ENCODE measurements around the gene FAM120A.
A peak's percentile ranks its signal among the peaks of the same experiment; 100 is the strongest.

The FAM120A gene

DNA sequence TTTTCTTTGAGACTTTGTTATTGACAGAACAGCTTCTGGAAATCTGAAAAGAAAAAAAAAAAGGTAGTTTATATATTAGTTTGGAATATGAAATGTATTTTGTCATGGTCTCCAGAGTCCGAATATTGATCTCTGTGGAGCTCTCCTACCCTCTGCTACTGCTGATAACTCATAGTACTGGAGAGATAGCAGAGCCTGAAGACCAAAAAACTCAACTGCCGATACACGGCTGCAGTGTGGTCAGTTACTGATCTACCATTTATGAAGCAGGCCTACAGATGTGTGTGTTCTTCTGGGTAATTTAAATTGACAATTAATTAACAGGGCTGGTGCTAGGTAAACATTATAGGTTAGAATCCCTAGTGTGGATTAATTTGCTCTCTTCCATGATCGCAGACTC, 3.8 kb upstream of the FAM120A start:
- DNase-seq: no peak

DNA sequence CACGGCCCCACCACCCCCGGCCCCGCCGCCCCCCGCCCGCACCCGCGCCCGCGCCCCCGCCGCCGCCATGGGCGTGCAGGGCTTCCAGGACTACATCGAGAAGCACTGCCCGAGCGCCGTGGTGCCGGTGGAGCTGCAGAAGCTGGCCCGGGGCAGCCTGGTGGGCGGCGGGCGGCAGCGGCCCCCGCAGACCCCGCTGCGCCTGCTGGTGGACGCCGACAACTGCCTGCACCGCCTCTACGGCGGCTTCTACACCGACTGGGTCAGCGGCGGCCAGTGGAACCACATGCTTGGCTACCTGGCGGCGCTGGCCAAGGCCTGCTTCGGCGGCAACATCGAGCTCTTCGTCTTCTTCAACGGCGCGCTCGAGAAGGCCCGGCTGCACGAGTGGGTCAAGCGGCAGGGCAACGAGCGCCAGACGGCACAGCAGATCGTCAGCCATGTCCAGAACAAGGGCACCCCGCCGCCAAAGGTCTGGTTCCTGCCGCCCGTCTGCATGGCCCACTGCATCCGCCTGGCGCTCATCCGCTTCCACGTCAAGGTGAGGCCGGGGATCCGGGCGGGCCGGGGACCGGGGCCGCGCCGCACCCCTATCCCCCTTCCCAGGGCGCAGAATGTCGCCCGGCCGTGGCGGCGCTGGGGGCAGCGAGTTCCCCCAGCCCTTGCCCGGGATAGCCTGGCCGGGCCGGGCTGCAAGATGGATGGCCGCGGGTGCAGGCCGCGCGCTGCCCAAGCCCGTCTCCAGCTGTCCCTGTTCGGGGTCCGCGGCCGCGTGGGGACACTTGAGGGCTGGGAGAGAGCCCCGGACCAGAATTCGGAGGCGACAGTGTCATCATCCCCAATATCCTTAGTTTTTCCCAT, 594 bp downstream of the FAM120A start:
- no peak for DNase-seq

DNA sequence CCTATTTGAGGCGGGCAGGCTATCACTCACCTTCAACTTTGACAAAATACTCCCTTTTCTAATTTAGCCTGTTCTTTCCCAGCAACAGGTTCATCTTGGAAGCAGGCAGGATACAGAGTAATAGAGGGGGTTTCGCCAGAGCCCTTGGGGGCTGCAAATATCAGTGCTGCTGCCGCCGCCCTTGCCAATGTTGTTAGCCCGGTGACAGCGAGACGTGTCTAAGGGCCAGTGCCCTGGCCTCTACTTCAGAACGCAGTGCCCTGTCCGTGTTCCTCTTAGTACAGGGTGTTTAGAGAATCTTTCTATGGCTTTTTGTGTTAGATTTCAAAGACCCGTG, 1.2 kb downstream of the FAM120A start:
- no peak for DNase-seq

DNA sequence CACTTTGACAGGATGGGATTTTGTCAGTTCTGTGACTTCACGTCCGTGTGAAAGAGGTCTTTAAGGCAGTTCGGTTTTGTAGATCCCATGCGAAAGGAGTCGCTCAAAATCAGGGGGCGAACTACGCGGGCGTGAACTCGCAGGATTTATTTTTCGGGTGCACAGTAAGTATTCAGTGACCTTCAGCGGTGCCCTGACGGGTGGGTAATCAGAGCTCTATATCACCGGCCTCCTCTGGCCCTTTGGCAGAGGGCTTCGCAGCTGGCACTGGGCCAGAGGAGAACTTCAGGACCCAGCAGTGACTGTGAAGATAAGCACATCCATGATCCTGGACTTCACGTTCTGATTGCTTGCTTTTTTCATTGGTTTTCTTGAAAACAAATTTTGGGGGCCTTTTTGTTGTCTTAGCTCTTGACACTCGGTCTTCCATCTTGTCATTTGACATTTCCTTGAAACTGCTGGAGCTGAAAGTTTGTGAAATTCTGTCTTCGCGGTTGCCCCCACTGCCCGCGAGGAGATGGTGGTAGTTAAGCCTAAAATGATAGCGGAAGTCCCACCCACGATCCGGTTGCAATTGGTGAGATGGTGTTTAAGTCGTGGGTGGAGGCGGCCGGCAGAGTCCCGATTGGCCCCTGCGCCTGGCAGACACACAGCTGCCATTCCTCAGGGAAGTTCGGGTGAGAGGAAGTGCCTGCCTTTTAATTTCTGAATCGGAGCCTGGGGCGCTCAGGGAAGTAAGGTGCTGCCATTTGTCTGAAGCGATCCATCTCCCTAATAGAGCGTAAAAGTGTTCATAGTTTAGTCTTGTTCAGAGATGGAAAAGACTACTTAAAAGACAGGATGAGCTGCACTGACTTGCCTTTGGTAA, 1.8 kb downstream of the FAM120A start, which contains the start of gene FAM120AOS:
FAM120AOS (minus strand) TSS at position 535 of the 868 bp plus-strand sequence. CDS start 872 bp downstream, outside the sequence.
- DNase-seq: peak; percentile 92

DNA sequence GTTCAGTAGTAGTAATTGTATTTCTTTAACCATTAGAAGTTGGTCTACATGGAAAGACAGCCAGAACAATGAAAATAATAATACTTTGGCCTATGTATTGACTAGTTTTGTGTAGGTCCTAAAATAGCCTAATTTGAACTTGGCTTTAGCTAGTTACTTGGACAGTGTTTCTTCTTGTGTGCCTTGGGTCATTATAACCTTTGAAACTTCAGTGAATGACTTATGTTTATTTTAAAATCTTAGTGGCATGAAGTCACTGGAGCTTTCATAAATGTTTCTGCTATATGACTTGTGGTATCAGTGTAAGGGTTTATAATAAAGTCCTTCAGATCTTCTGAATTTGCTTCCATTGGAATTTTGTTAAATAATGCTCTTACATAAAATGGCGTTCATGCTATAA, 4.5 kb downstream of the FAM120A start:
- DNase-seq: no peak

DNA sequence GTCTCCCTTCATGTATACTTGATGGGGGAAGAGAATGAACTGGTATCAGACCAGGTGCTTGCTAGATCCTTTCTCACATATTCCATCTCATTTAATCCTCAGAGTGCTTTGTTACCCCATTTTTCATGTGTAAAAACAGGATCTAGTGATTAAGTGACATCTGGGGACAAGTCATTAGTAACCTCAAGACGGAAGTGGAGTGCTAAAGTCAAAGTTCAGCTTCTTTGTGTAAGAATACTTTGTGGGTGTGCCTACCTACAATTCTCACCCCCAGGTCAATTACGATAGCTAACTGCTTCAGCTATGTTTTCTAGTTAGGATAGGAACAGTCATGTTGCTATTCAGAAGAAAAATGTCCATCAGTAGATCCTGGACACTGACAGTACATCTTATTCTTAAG, 5.0 kb downstream of the FAM120A start:
- DNase-seq: peak; percentile 40

DNA sequence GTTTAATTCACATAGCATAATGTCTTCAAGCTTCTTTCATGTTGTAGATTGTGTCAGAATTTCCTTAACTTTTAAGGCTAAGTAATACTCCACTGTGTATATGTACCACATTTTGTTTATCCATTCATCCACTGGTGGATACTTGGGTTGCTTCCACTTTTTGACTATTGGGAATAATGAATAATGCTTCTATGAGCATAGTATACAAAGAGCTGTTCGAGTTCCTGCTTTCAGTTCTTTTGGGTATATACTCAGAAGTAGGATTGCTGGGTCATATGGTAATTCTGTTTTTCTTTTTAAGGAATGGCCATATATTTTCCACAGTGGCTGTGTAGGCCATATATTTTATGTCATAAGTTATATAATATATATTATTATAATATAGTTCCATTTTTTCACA, 5.5 kb downstream of the FAM120A start:
- DNase-seq: no peak

DNA sequence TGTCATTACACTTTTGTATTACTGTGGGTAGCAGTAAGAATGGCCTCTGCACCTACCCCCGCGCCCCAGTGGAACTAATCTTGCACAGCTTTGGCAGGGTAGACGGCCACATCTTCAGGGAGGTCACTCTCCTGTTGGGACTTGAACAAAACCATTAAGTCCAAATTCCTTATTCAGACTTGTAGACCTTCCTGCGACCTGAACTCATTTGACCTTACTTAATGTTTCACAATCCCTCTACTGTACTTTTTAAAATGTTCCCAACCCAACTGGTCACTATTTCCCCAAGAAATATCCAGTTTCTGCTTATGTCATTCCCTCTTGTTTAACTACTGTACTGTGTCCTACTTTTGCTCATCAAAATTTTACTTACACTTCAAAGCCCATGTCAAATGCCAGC, 7.2 kb downstream of the FAM120A start:
- no peak for DNase-seq

DNA sequence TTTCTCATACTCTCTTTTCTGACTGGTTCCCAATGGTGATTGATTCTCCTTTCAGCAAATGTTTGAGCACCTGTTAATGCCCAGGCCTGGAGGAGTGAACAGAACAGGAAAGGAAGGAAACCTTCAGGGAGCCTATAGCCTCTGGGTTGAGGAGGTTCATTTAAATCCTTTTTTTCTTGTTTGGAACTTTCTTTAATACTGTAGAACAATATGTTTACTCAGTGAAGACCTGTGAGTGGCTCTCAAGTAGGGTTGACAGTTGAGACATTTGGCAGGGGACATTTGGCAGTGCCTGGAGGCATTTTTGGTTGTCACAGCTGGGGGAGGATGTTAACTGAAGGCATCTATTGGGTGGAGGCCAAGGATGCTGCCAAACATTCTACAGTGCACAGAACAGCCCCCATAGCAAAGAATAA, 8.0 kb downstream of the FAM120A start:
- no peak for DNase-seq

DNA sequence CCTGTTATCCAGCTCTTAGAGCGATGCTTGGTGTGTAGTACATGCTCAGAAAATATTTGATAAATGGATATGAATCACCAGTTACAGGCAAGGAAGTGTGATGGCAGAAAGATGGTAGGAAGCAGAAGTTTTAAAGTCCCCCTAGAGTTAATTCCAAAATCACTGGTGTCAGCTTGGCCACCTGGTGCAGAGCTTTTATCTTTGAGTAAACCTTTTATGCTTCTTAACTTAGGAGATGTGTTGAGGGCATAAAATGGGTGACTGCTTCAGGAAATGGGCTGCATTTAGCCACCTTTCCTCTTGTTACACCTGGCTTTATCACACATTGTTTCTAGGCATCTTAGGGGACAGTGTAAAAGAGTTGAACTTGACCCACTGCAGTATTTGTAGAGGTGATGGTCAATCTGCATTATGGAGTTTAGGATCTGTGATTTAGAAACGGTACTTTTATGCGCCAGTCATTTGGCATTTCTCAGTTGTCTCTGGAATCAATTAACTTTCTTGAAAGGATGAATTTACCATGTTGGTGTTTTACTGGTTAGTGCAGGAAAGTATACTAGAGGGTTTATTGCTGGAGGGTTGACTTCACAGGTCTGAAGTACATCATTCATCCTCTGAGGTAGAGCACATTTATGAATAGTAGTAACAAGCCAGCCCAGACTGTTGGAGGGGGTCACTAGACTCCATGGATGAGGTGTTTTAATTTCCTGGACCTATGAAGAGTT, 9.4 kb downstream of the FAM120A start:
- no peak for DNase-seq

DNA sequence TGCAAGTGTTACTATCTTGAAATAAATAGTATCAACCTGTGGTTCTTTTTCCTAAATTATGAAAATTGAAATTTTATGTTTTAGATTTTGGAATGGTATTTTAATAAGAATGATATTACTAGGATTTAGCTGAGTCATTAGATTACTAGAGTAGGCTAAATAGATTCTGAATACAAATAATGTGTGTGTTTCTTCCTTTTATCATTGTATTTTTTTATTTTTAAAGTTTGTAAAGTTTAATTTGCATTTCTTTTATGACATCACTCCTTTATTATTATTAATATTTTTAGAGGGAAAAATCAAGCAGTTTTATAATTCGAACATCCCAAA, 9.9 kb downstream of the FAM120A start:
- DNase-seq: no peak

DNA sequence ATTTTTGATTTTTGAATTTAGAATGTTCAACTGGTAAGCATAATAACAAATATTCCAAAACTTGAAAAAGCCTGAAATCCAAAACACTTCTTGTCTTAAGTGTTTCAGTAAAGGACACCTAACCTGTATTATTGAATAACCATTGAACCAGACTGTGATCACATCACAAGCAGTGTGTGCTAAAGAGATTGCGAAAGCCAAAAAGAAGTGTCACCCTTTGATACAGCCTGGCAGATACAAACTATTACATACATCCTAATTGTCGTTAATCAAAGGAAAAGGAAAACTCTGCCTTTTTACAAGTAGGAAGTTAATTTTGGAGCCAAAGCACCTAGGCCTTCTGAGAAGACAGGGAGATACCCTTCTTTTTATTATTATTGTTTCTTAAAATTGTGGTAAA, 10.3 kb downstream of the FAM120A start:
- DNase-seq: no peak

DNA sequence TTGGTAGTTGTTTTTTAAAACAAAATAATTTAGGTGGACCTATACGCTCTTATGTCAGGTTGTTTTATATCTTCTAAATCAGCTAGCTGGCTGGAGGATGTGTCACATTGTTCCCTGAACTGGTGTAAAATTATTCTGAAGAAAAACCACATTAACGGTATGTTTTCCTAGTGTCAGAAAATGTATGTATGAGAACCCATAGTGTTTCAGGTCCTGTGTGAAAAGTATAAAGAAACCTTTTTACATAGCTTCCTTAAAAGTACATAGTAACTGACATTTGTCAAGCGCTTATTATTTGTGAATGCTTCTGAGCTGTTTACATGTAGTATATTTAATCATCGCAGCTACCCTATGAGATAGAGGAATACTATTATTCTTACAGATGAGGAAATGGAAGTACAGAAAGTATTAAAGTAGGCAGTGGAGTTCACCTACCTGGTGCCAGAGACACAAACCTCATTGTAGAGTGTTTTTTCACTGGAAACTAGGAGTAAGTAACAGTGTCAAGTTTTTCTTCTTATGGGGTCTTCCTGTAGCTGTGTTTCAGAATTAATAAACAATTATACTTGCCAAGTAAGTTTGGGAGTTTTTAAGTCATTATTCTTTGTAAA, 12.3 kb downstream of the FAM120A start:
- no peak for DNase-seq

DNA sequence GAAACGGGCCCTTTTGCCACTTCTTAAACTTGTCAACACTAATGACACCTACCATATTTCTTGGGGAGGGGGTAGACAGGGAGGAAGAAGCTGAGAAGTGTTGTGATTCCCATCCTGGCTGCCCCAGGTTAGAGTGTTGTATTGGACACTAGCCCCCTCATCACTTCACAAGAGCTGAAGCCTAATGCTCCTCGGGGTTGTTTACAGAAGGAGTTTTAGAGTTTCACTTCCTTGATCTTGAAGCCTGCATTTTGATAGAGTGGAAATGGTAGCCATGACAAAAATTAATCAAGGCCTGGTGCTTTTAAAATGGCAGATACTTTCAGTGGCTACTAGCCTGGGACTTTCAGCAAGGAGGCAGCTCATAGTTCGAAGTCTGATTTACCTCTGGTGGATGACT, 12.9 kb downstream of the FAM120A start:
- no peak for DNase-seq

DNA sequence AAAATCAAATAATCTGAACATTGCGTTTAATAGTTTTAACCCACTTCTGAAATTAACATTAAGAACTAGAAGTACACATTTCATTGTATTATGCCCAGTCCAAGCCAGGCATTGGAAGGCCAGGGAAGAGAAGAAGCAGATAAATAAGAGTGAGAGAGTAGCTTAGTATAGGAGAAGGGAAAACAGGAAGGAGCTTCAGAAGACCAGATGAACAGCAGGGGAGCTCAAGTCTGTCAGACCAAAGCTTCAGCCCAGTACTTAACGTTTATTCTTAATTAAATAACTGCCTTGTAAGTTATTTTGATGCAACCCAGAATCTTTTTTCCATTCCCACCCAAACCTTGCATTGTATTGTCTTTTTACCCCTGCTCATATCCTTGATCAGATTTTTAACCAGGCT, 13.4 kb downstream of the FAM120A start:
- DNase-seq: no peak

DNA sequence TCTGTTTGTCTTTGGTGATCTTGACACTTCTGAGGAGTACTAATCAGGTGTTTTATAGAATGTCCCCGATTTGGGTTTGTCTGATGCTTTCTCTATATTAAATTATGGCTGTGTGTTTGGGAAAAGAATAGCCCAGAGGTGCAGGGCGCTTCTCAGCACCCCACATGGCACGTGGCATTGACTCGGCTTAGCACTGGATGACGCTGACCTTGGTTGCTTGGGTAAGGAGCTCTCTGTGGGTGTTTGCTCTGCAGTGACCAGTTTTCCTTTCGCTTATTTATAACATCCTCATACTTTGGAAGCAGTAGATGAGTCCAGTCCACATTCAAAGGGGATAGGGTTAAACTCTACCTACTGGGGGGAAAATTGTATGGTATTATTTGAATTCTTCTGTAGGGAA, 14.4 kb downstream of the FAM120A start:
- no peak for DNase-seq

DNA sequence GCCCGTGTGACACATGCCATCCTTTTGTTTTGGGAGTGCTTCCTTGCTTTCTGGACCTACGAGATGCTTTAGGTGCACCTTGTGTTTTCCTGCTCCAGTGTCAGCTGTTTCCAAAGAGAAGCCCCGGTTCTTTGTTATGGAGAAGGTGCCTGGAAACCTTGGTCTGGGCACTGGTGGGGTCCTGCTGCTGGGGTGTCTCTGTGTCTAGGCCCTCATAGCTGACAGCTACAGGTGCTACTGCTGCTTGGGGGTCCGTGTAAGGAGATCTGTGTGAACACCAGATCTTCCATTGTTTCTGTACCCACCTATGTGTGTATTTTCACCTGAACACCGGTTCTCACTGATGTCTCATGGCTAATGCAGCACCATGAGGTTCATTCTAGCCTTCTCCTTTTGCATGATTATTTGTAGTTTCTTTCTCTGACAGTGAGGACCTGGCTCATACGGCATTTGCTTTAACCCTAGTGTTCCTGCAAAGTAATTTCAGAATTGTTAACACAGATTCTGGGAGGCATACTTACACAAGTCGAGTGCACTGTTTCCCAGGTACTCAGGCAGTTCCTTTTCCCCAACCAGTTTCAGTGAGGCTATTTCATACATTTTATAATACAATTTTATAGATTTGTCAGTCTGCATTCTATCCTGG, 15.1 kb downstream of the FAM120A start:
- no peak for DNase-seq

DNA sequence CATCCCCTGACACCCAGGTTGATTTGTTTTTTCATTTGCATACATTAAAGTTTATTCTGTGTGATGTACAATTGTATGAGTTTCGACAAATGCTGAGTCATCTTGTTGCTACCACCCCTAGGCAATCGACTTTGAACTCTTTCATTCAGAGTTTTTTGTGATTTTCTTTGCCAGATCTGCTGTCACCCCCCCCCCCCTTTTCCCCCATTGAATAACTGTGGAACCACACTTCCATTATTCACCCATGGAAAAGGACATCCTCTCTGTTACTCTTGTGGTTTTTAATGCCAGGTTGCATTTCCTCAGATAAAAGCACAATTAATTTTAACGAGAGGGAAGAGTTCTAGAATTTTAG, 15.6 kb downstream of the FAM120A start:
- no peak for DNase-seq

DNA sequence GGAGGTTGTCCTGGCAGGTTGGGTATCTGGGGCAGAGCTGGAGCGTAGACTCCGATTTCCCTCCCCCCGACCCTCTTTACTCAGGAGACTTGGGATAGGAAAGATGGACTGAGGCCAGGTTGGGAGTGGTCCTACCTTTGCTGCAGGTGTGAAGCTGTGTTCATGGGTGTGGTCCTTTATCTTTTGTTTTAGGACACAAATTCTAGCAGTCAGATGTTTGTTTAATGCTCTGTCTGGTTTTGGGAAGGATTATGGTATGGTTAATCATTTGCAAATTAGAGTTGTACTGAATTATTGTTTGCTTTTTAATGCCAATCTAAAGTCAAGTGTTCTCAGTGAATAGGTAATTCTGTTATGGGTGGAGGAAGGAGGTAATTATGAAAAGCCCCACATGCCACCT, 16.0 kb downstream of the FAM120A start:
- no peak for DNase-seq

DNA sequence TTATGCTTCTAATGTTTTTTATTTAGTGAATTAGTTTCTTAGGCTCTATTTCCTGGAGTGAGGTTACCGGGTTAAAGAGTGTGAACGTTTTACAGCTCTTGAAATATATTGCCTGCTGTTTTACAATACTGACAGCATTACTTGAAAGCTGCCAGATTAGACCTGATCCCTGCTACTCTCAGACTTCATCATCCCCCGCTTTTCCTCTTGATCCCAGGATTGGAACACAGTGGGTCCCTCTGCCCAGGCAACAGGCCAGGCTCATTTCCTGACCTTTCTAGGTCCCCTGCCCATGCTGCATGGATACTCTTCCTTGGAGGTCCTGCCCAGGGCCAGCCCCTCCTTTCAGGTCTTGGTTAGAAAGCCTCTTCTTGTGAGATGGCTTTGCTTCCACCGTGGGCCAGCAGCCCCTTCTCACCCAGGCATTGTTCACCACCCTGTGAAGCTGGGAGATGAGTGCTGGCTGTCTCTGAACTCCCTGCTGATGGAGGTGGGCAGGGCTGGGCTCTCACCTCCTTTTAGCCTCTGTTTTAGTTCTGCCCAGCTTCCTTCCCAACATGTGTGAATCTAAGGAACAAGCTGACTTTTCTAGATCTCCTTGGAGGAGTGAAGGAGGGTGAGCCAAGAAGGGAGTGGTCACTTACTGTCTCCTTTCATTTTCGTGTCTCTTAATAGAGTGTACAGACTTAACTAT, 17.4 kb downstream of the FAM120A start:
- no peak for DNase-seq

DNA sequence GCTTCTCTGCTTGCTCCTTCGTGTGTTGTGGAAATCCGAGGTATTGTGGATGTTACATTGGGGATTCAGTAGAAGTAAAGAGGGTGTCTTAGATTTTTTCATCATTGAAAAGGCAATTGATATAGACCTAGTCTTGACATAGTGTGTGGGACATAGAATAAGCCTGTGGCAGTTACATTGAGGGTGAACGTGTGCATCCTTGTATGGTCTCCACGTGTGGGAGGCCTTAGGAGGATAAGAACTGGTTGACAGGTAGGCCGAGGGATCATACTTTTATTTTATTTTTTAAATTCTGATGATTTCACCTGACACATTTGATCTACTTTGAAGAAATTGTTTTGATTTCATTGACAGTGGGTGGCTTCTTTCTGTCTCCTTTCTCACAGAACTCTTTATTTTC, 18.9 kb downstream of the FAM120A start:
- DNase-seq: no peak

DNA sequence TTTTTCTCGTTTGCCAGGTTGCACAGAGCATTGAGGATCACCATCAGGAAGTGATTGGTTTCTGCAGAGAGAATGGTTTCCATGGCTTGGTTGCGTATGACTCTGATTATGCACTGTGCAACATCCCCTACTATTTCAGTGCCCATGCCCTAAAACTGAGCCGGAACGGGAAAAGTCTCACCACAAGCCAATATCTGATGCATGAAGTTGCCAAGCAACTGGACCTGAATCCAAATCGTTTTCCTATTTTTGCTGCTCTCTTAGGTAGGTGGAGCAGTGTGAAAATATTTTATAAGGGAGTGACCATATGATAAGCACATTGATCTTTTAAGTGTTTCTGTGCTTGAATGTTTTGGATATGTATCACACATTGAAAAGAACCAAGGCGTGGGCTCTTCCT, 19.6 kb downstream of the FAM120A start:
- no peak for DNase-seq

All from GF-D8 (cell line).